HG03460 (cell line): ENCODE results near the gene SLC34A1.
"Not testable (repeated sequence)": the region's sequence is repeated elsewhere in the genome, so short reads cannot be mapped to it uniquely, and the experiment has no call there.

ENCODE experiments used
- ATAC-seq: cut with Tn5 transposase; IDR thresholded peaks from one replicate; pipeline ENCODE4 v1.9.1; 2021; ENCODE audit not compliant: unreplicated experiment

SLC34A1 gene

DNA sequence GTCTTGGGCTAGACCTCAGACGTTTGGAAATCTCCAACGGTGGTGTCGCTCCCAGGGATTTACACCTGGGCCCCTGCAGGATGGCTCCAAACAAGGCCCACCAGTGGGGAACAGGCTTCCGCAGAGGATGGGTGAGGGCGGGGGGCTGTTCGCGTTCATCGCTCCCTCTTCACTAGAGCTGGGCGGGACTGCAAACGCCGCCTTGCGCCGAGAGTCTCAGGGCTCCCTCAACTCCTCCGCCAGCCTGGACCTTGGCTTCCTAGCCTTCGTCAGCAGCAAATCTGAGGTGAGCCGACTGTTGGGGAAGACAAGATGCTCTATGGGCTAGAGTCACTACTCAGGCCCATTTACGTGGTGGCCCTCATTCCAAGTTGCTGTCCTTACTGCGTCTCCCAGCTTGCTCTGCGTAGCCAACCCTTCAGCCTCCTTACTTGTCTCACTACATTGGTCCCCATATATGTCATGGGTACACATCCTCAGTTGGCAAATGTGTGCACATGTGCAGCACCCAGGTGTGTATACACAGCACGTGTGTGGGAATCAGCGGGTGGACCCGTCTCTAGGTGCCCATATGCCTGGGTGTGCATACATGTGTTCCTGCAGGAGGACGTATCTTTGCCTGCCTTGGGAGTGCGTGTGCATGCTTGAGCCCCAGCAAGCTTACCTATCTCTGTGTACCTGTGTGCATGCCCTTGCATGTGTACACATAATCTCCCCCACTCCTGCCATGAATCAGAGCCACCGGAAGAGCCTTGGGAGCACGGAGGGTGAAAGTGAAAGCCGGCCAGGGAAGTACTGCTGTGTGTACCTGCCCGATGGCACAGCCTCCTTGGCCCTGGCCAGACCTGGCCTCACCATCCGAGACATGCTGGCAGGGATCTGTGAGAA lies 16.0 kb upstream of the SLC34A1 start:
- no peak for ATAC-seq

DNA sequence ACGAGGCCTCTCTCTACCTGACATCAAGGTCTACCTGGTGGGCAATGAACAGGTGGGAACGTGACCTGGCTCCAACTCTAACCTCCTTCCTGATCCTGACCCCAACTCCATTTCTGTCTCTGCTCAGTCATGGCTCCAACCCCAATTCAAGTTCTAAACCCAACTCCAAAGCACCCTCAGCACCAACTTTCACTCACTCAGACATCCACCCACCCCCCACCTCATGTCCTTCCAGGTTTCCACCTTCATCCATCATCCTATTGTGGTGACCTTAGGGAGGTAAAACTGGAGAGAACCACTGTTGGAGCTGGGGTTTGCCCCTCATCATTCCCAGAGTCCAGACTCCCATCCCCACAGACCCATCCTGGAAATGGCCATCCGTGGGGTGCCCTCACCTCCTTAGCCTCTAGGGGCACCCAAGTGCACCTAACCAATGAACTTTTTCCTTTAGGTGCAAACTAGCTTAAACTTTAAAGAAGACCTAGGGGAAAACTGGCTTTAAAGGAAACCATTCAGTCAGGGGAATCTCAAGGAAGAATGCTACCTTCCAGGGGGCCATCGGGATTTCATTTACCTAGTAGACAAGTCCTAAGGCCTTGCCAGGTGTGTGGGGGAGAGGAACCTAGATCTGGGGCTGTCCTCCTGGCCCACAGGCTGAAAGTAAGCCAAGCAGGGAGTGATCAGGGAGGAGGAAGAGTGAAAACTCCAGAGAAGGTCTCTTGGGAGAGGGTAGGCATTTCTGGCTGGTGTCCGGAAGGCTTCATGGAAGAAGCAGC lies 15.2 kb upstream of the SLC34A1 start:
- no peak for ATAC-seq

- no peak for ATAC-seq
Measured at GRCh38 chr5:177369645-177370440, 14.4 kb upstream of the SLC34A1 start.

DNA sequence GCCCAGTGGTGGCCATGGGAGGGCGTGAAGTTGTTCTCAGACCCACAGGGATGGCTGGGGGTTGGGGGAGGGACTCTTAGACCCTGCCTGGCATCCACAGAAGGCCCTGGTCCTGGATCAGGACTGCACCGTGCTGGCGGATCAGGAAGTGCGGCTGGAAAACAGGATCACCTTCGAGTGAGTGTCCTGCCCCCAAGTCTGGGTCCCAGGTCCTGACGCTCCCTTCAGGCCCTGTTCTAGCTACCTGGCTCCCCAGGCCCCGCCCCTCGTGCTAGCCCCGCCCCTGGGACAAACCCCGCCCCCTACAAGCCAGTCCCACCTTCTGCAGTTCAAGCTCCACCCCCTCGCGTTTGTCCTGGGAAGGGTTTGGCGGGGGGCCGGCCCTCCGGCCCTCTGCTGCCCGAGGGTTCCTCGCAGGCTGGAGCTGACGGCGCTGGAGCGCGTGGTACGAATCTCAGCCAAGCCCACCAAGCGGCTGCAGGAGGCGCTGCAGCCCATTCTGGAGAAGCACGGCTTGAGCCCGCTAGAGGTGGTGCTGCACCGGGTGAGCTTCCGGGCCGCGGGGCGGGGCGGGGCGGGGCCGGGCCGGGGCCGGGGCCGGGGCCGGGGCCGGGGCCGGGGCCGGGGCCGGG lies 13.6 kb upstream of the SLC34A1 start:
- peak; percentile 65 for ATAC-seq

DNA sequence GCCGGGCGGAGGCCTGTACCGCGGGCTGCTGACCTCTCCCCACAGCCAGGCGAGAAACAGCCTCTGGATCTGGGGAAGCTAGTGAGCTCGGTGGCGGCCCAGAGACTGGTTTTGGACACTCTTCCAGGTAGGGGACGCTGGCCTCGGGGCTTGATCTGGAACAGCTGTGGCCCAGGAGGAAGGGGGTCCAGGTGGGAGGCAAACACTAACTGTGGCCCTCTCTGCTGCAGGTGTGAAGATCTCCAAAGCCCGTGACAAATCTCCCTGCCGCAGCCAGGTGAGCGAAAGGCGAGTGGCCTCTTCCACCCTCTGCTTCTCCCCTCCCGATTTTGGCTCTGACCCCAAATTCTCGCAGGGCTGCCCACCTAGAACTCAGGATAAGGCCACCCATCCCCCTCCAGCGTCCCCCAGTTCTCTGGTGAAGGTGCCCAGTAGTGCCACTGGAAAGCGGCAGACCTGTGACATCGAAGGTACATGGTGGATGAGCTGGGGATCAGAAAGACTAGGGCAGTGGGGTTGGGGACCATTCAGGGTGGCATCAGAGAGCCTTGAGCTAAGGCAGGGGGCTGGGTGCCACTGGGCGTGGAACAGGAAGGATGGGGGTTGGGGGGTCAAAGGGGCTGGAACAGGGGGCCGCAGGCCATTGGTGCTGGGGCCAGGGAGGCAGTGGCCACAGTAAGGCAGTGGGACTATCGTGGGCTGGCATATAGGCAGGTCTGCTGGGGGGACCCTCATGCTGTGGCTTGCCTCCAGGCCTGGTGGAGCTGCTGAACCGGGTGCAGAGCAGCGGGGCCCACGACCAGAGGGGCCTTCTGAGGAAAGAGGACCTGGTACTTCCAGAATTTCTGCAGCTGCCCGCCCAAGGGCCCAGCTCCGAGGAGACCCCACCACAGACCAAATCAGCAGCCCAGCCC lies 12.9 kb upstream of the SLC34A1 start:
- ATAC-seq, result no peak

- no peak for ATAC-seq
Measured at GRCh38 chr5:177372034-177372896, 12.0 kb upstream of the SLC34A1 start.

DNA sequence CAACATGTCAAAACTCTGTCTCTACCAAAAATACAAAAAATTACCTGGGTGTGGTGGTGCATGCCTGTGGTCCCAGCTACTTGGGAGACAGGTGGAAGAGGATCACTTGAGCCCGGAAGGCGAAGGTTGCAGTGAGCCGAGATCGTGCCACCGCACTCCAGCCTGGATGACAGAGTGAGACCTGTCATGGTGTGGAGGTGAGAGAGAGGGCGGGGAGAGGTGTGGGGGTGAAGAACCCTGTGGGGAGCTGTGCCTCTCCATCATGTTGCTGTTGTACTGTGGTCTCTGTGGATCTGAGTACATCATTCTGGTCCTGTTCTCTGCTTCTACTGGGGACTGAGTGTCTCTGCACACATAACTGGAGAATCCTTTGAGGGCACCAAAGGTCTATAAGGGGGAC lies 11.3 kb upstream of the SLC34A1 start:
- ATAC-seq, result no peak

- ATAC-seq, result no peak
Measured at GRCh38 chr5:177373806-177374205, 10.4 kb upstream of the SLC34A1 start.

DNA sequence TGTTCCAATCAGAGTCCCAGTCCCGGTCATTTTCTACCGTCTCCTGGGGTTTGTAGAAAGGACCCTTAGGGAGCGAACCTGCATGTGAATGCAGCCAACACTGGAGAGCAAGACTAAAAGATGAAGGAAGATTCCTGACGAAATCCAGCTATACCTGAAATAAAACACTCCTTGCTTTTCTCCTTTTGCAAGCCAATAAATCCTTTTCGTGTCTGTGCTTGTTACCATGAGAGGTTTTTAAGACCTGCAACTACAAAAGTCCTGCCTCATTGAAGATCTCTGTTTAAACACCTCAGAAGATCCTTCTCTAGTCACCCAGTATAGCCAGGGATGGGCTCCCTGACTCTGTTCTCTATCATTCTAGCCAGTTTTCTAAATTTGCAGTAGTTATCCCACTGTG lies 10.0 kb upstream of the SLC34A1 start:
- ATAC-seq, result no peak

- not testable (repeated sequence) for ATAC-seq
Measured at GRCh38 chr5:177375516-177375915, 8.7 kb upstream of the SLC34A1 start.

- ATAC-seq, result no peak
Measured at GRCh38 chr5:177376107-177376506, 8.1 kb upstream of the SLC34A1 start.

DNA sequence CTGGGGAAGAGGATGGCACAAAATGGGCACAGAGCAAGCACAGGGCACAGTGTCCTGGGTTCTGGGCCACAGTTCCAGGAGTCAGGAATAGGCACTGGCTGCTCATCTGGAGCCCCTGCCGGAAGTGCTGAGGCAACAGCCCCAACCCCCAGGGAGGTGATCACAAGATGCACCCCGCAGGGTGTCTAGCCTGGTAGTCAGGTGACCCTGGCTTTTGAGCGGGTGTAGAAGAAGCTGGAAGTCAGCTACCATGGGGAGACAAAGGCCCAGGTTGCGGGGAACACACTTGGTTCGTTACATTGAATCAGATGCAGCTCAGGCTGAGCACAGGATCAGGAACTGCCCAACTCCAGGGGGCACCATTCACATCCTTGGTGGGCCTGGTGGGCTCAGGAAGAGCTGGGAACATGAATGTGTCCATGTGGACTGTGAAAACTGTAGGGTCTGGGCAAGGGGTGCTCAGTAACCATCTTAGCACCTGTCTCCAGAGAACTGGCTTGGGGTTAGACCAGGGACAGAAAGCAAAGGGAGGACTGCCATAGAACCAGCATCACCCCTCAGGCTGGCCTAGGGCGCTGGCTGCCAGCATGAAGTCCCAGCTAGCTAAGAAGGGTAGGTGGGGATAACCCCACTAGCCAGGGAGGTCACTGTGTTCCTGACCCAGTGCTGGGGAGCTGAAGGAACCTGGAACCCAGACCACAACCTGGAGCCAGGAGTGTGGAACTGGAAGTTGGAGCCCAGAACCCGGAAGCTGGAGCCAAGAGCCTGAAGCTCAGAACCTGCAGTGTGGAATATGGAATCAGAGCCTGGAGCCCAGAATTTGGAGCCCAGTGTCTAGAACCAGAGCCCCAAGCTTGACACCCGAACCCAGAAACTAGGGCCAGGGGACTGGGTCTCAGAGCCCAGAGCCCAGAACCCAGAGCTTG lies 6.1 kb upstream of the SLC34A1 start:
- no peak for ATAC-seq

DNA sequence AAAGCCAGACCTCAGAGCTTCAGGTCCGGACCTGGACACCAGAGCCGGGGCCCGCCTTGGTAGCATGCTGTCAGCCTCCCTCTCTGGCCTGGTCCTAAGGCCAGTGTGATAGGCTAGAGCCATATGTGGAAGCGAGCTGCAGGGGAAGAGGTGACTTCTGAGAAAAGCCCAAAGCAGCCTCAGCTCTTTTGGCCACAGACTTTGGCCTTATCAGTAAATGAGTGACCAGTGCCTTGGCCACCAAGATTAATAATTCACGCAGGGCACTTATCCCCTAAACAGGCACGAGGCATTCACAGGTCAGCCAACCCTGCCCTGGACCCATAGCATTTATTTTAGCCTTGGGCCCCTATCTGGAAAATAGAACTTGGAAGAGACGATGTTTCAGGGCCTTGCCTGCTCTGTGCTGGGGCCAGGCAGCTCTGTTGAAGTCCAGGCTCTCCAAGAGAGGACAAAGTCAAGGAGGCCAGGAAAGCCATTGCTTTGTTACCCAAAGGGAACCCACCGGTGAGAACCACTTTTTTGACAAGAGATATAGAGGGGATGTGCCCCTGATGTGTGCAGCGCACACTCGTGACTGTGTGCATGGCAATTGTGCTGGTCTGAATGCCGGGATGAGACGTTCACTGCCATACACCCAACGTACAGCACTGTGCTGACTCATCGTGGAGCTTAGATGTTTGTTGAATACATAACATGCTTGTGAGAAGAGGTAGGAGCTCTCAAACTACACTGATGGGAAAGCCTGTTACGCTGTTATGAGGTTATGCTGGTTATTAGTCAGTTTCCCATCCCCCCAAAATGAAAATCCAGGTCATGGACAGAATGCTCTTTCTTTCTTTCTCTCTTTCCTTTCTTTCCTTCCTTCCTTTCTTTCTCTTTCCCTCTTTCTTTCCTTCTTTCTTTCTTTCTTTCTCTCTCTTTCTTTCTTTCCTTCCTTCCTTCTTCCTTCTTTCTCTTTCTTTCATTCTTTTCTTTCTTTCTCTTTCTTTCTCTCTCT lies 5.0 kb upstream of the SLC34A1 start:
- peak; percentile 59 for ATAC-seq

DNA sequence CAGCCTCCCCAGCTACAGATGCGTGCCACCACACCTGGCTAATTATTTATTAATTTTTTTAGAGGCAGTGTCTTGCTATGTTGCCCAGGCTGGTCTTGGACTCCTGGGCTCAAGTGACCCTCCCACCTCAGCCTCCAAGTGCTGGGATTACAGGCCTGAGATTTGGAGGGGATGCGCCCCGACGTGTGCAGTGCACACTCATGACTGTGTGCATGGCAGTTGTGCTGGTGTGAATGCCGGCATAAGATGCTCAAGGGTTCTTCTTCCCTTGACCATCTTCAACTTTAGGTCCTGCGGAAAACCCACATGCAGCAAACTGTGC lies 3.5 kb upstream of the SLC34A1 start:
- no peak for ATAC-seq

DNA sequence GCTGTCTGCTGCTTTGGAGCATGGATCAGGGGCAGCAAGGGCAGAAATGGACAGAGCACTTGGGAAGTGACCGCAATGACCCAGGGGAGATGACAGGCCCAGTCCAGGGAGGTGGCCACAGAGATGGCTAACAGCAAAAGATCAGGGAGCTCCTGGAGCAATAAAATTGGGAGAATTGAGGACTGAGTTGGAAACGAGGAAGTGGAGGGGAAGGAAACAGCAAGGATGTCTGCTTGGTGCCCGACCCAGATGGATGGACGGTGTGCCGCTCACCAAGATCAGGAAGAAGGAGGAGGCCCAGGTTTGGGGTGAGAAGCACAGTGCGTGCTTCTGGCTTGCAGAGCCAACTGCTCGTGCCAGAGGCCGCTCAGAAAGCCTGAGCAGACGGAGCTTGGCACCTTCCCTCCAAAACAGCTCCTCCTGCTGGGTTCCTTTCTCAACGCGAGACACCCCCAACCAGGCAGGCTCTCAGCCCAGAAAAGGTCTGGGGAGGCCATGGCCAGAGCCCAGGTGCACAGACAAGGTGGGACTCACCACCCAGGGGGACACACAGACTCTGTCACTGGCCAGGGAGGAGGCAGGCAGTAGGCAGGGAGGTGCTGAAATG lies 1.7 kb upstream of the SLC34A1 start:
- no peak for ATAC-seq

GRCh38 chr5:177383181-177383580 lies 1.1 kb upstream of the SLC34A1 start:
- ATAC-seq, result no peak
